ENCODE measurements around the gene AZGP1.
"Not testable (repeated sequence)": the region's sequence is repeated elsewhere in the genome, so short reads cannot be mapped to it uniquely, and the experiment has no call there.

AZGP1 gene

GRCh38 chr7:99987846-99988245 lies 12.0 kb upstream of the AZGP1 start:
- DNase-seq, result no peak
- CTCF ChIA-PET, result interaction anchor here (0.8 to 11.6 kb wide), 3 partner anchors 65 to 79 kb away, joined by 3 to 169 read pairs (median 4); partner anchors contain the start of gene TRIM4
- Mint-ChIP-seq H3K4me3 (no peak overlapping the region), H3K36me3 (no peaks in the 10 kb centered on the region), H3K9me3 (no peaks in the 10 kb centered on the region), H3K27me3 (peaks cover 49% of the 10 kb centered on the region), H3K27ac (no peak overlapping the region), H3K4me1 (peaks cover 10% of the 10 kb centered on the region)

GRCh38 chr7:99987306-99987705 lies 11.5 kb upstream of the AZGP1 start:
- CTCF ChIA-PET, result interaction anchor here (11.6 kb wide), 1 partner anchor 71 kb away, joined by 169 read pairs; the partner anchor contains the start of gene TRIM4

GRCh38 chr7:99984593-99984992 lies 8.8 kb upstream of the AZGP1 start:
- H3K4me1 Mint-ChIP-seq, result peaks cover 3% of the 10 kb centered on the region
- H3K27ac Mint-ChIP-seq, result no peak overlapping the region

More at GRCh38 chr7:99987306-99987705, 11.5 kb upstream of the AZGP1 start:
- not testable (repeated sequence) for H3K27ac Mint-ChIP-seq, H3K9me3 Mint-ChIP-seq, H3K36me3 Mint-ChIP-seq, H3K4me1 Mint-ChIP-seq, H3K4me3 Mint-ChIP-seq, DNase-seq
- peaks cover 48% of the 10 kb centered on the region for H3K27me3 Mint-ChIP-seq

GRCh38 chr7:99981066-99981465 lies 5.2 kb upstream of the AZGP1 start:
- CTCF ChIA-PET, result interaction anchor here (0.8 to 3.4 kb wide), 2 partner anchors 9 to 13 kb away, joined by 3 to 23 read pairs; no protein-coding TSS in a partner anchor
- H3K36me3 Mint-ChIP-seq, H3K27ac Mint-ChIP-seq, DNase-seq, H3K4me3 Mint-ChIP-seq, H3K4me1 Mint-ChIP-seq, H3K9me3 Mint-ChIP-seq: not testable (repeated sequence)
- peaks cover 37% of the 10 kb centered on the region for H3K27me3 Mint-ChIP-seq

More at GRCh38 chr7:99984593-99984992, 8.8 kb upstream of the AZGP1 start:
- CTCF ChIA-PET, result no interaction called here
- Mint-ChIP-seq H3K4me3 (no peak overlapping the region), H3K36me3 (peaks cover 2% of the 10 kb centered on the region), H3K9me3 (peaks cover 4% of the 10 kb centered on the region), H3K27me3 (peaks cover 44% of the 10 kb centered on the region)
- DNase-seq, result no peak

- not testable (repeated sequence) for H3K36me3 Mint-ChIP-seq, DNase-seq, H3K27ac Mint-ChIP-seq, H3K4me3 Mint-ChIP-seq, H3K4me1 Mint-ChIP-seq, H3K9me3 Mint-ChIP-seq
- peaks cover 38% of the 10 kb centered on the region for H3K27me3 Mint-ChIP-seq
- CTCF ChIA-PET, result interaction anchor here (0.8 to 3.4 kb wide), 11 partner anchors 10 to 152 kb away, joined by 3 to 23 read pairs (median 5); partner anchors contain the start of gene GJC3
These were observed 4.6 kb upstream of the AZGP1 start for GRCh38 chr7:99980448-99980872.

GRCh38 chr7:99979814-99980225 lies 4.0 kb upstream of the AZGP1 start:
- not testable (repeated sequence) for H3K27ac Mint-ChIP-seq, H3K4me1 Mint-ChIP-seq, H3K36me3 Mint-ChIP-seq, H3K9me3 Mint-ChIP-seq, H3K4me3 Mint-ChIP-seq
- peak; percentile 75 for DNase-seq
- CTCF ChIA-PET, result interaction anchor here (0.6 to 3.4 kb wide), 13 partner anchors 11 to 153 kb away, joined by 3 to 23 read pairs (median 5); partner anchors contain the start of gene GJC3
- peaks cover 39% of the 10 kb centered on the region for H3K27me3 Mint-ChIP-seq

GRCh38 chr7:99976626-99977025 lies 795 bp upstream of the AZGP1 start:
- CTCF ChIA-PET, result interaction anchor here (3.5 kb wide), 1 partner anchor 13 kb away, joined by 17 read pairs; no protein-coding TSS in a partner anchor
- H3K4me3 Mint-ChIP-seq, result no peak overlapping the region
- no peaks in the 10 kb centered on the region for H3K4me1 Mint-ChIP-seq
- no peaks in the 10 kb centered on the region for H3K9me3 Mint-ChIP-seq
- no peaks in the 10 kb centered on the region for H3K36me3 Mint-ChIP-seq
- no peak overlapping the region for H3K27ac Mint-ChIP-seq
- peaks cover 28% of the 10 kb centered on the region for H3K27me3 Mint-ChIP-seq
- no peak for DNase-seq

GRCh38 chr7:99974681-99975080 lies 1.1 kb downstream of the AZGP1 start:
- H3K36me3 Mint-ChIP-seq, result no peaks in the 10 kb centered on the region
- no peaks in the 10 kb centered on the region for H3K4me1 Mint-ChIP-seq
- H3K9me3 Mint-ChIP-seq, result no peaks in the 10 kb centered on the region
- CTCF ChIA-PET, result interaction anchor here (3.5 kb wide), 1 partner anchor 15 kb away, joined by 17 read pairs; no protein-coding TSS in a partner anchor
- no peak overlapping the region for H3K4me3 Mint-ChIP-seq
- no peak for DNase-seq
- peaks cover 22% of the 10 kb centered on the region for H3K27me3 Mint-ChIP-seq
- no peak overlapping the region for H3K27ac Mint-ChIP-seq

GRCh38 chr7:99973817-99974216 lies 2.0 kb downstream of the AZGP1 start:
- H3K9me3 Mint-ChIP-seq, DNase-seq, H3K27ac Mint-ChIP-seq, H3K4me3 Mint-ChIP-seq, H3K4me1 Mint-ChIP-seq, H3K36me3 Mint-ChIP-seq, CTCF ChIA-PET: not testable (repeated sequence)
- peaks cover 20% of the 10 kb centered on the region for H3K27me3 Mint-ChIP-seq

- CTCF ChIA-PET, result no interaction called here
- H3K4me3 Mint-ChIP-seq, result no peak overlapping the region
- H3K36me3 Mint-ChIP-seq, result no peaks in the 10 kb centered on the region
- H3K4me1 Mint-ChIP-seq, result no peaks in the 10 kb centered on the region
- no peak overlapping the region for H3K27ac Mint-ChIP-seq
- no peaks in the 10 kb centered on the region for H3K9me3 Mint-ChIP-seq
- peaks cover 31% of the 10 kb centered on the region for H3K27me3 Mint-ChIP-seq
- no peak for DNase-seq
These were observed 4.6 kb downstream of the AZGP1 start for GRCh38 chr7:99971242-99971641.

- H3K4me3 Mint-ChIP-seq, H3K4me1 Mint-ChIP-seq, H3K9me3 Mint-ChIP-seq, DNase-seq, H3K36me3 Mint-ChIP-seq, CTCF ChIA-PET, H3K27ac Mint-ChIP-seq: not testable (repeated sequence)
- peaks cover 19% of the 10 kb centered on the region for H3K27me3 Mint-ChIP-seq
These were observed 6.0 kb downstream of the AZGP1 start for GRCh38 chr7:99969813-99970212.

- CTCF ChIA-PET, result no interaction called here
- Mint-ChIP-seq H3K27me3 (peaks cover 23% of the 10 kb centered on the region), H3K4me1 (no peaks in the 10 kb centered on the region), H3K4me3 (no peak overlapping the region), H3K9me3 (no peaks in the 10 kb centered on the region), H3K36me3 (no peaks in the 10 kb centered on the region), H3K27ac (no peak overlapping the region)
- no peak for DNase-seq
These were observed 6.5 kb downstream of the AZGP1 start for GRCh38 chr7:99969298-99969697.

GRCh38 chr7:99958564-99959227 lies 17.1 kb downstream of the AZGP1 start:
- H3K4me1 Mint-ChIP-seq, result no peaks in the 10 kb centered on the region
- H3K9me3 Mint-ChIP-seq, result no peaks in the 10 kb centered on the region
- CTCF ChIA-PET, result no interaction called here
- peaks cover 23% of the 10 kb centered on the region for H3K27me3 Mint-ChIP-seq
- no peaks in the 10 kb centered on the region for H3K36me3 Mint-ChIP-seq
- no peak overlapping the region for H3K27ac Mint-ChIP-seq
- no peak for DNase-seq
- no peak overlapping the region for H3K4me3 Mint-ChIP-seq

- CTCF ChIA-PET, result no interaction called here
- no peaks in the 10 kb centered on the region for H3K4me1 Mint-ChIP-seq
- DNase-seq, result no peak
- no peaks in the 10 kb centered on the region for H3K36me3 Mint-ChIP-seq
- H3K27ac Mint-ChIP-seq, result no peak overlapping the region
- H3K27me3 Mint-ChIP-seq, result peaks cover 19% of the 10 kb centered on the region
- no peak overlapping the region for H3K4me3 Mint-ChIP-seq
- H3K9me3 Mint-ChIP-seq, result peaks cover 3% of the 10 kb centered on the region
These were observed 20.6 kb downstream of the AZGP1 start for GRCh38 chr7:99955247-99955646.

- H3K36me3 Mint-ChIP-seq, H3K9me3 Mint-ChIP-seq, H3K4me1 Mint-ChIP-seq, DNase-seq, H3K27ac Mint-ChIP-seq, CTCF ChIA-PET, H3K4me3 Mint-ChIP-seq: not testable (repeated sequence)
- H3K27me3 Mint-ChIP-seq, result peaks cover 19% of the 10 kb centered on the region
These were observed 21.2 kb downstream of the AZGP1 start for GRCh38 chr7:99954643-99955042.

All from activated naive CD4-positive, alpha-beta T cell treated with anti-CD3 and anti-CD28 coated beads, Interleukin-2, amount 10 ng/mL, durations not matched to agents 7 days and 5 days (primary cell).